H9 (cell line): Measurements from ENCODE around the gene MAPK12. TPM values are rescaled to one million over a fixed set of nuclear protein-coding genes. Genes with fewer than 3 reads are reported as not detected.
A peak's percentile ranks its signal among the peaks of the same experiment; 100 is the strongest.

Experiments
- DNase-seq: peaks from one replicate; pipeline ENCODE4 v3.0.0-alpha.2; 2017
- H2AFZ ChIP-seq: one replicate; pipeline ENCODE4 v1.6.1; 2013; ENCODE audit warnings: mild to moderate bottlenecking, low read length, control low read depth, moderate library complexity
- H2AK5ac ChIP-seq: 2 replicates; pipeline ENCODE4 v1.6.1; 2013; ENCODE audit warnings: low read length, control low read depth, mixed read lengths; ENCODE audit not compliant: insufficient read length
- H2BK120ac ChIP-seq: one replicate; pipeline ENCODE4 v1.6.1; 2013; ENCODE audit warnings: low read depth, mild to moderate bottlenecking, low read length, control low read depth, inconsistent platforms; ENCODE audit not compliant: poor library complexity, severe bottlenecking
- H2BK12ac ChIP-seq: 2 replicates; pipeline ENCODE4 v1.6.1; 2013; ENCODE audit warnings: low read length, control low read depth, mixed read lengths, low read depth; ENCODE audit not compliant: insufficient read length
- H2BK15ac ChIP-seq: 2 replicates; pipeline ENCODE4 v1.6.1; 2013; ENCODE audit warnings: low read depth, low read length, control low read depth
- H2BK20ac ChIP-seq: one replicate; pipeline ENCODE4 v1.6.1; 2013; ENCODE audit warnings: low read depth, mild to moderate bottlenecking, low read length, control low read depth, inconsistent platforms; ENCODE audit not compliant: poor library complexity, severe bottlenecking
- H2BK5ac ChIP-seq: 2 replicates; pipeline ENCODE4 v1.6.1; 2013; ENCODE audit warnings: low read length, control low read depth, mixed read lengths; ENCODE audit not compliant: insufficient read length
- H3K14ac ChIP-seq: 2 replicates; pipeline ENCODE4 v1.6.1; 2013; ENCODE audit warnings: low read length, control low read depth; ENCODE audit not compliant: insufficient read depth
- H3K18ac ChIP-seq: 2 replicates; pipeline ENCODE4 v1.6.1; 2013; ENCODE audit warnings: low read depth, mild to moderate bottlenecking, mixed read lengths, low read length, control low read depth; ENCODE audit not compliant: insufficient read length
- H3K23ac ChIP-seq: 2 replicates; pipeline ENCODE4 v1.6.1; 2013; ENCODE audit warnings: low read length, control low read depth, mixed read lengths, low read depth; ENCODE audit not compliant: insufficient read length
- H3K23me2 ChIP-seq: 2 replicates; pipeline ENCODE4 v1.6.1; 2013; ENCODE audit warnings: low read depth, mild to moderate bottlenecking, mixed read lengths, low read length, control low read depth; ENCODE audit not compliant: insufficient read length, poor library complexity, severe bottlenecking
- H3K27ac ChIP-seq: 2 replicates; pipeline ENCODE4 v1.5.1; 2013; ENCODE audit warnings: low read length, control low read depth, mixed read lengths, low read depth; ENCODE audit not compliant: insufficient read length
- H3K27me3 ChIP-seq: 2 replicates; pipeline ENCODE4 v1.6.1; 2013; ENCODE audit warnings: low read length, control low read depth, inconsistent platforms; ENCODE audit not compliant: insufficient read depth
- H3K4ac ChIP-seq: 2 replicates; pipeline ENCODE4 v1.6.1; 2013; ENCODE audit warnings: low read depth, mild to moderate bottlenecking, control low read depth, inconsistent platforms, low read length, moderate library complexity
- H3K4me1 ChIP-seq: 2 replicates; pipeline ENCODE4 v1.6.1; 2013; ENCODE audit warnings: low read length, control low read depth, inconsistent platforms; ENCODE audit not compliant: insufficient read depth
- H3K4me2 ChIP-seq: 2 replicates; pipeline ENCODE4 v1.6.1; 2013; ENCODE audit warnings: low read length, control low read depth, mixed read lengths; ENCODE audit not compliant: insufficient read length, insufficient read depth
- H3K56ac ChIP-seq: 2 replicates; pipeline ENCODE4 v1.6.1; 2013; ENCODE audit warnings: low read depth, mild to moderate bottlenecking, mixed read lengths, low read length, control low read depth; ENCODE audit not compliant: insufficient read length
- H3K79me1 ChIP-seq: 2 replicates; pipeline ENCODE4 v1.6.1; 2013; ENCODE audit warnings: low read depth, mild to moderate bottlenecking, moderate library complexity, low read length, control low read depth, inconsistent platforms; ENCODE audit not compliant: insufficient read depth, poor library complexity, severe bottlenecking
- H3K79me2 ChIP-seq: 2 replicates; pipeline ENCODE4 v1.6.1; 2013; ENCODE audit warnings: low read length, control low read depth, inconsistent platforms; ENCODE audit not compliant: insufficient read depth
- H3K9ac ChIP-seq: 2 replicates; pipeline ENCODE4 v1.6.1; 2013; ENCODE audit warnings: low read length, control low read depth, mixed read lengths; ENCODE audit not compliant: insufficient read length; ENCODE audit errors: extremely low read depth
- H3K9me3 ChIP-seq: one replicate; pipeline ENCODE4 v1.6.1; 2013; ENCODE audit warnings: low read depth, low read length, inconsistent platforms; ENCODE audit not compliant: control insufficient read depth
- H3T11ph ChIP-seq: one replicate; pipeline ENCODE4 v1.6.1; 2013; ENCODE audit warnings: mild to moderate bottlenecking, low read length, control low read depth, inconsistent platforms
- H4K20me1 ChIP-seq: one replicate; pipeline ENCODE4 v1.6.1; 2013; ENCODE audit not compliant: control insufficient read depth, insufficient read length, insufficient read depth
- H4K5ac ChIP-seq: 2 replicates; pipeline ENCODE4 v1.6.1; 2013; ENCODE audit warnings: low read depth, mild to moderate bottlenecking, mixed read lengths, low read length, control low read depth; ENCODE audit not compliant: insufficient read length
- H4K8ac ChIP-seq: replicated peaks from 2 replicates; pipeline ENCODE4 v1.6.1; 2013; ENCODE audit warnings: low read length, control low read depth, mixed read lengths, low read depth; ENCODE audit not compliant: insufficient read length
- H4K91ac ChIP-seq: 2 replicates; pipeline ENCODE4 v1.6.1; 2013; ENCODE audit warnings: low read depth, mild to moderate bottlenecking, moderate library complexity, mixed read lengths, low read length, control low read depth; ENCODE audit not compliant: insufficient read length
- H3K27ac Mint-ChIP-seq, 3 experiments: 2 replicates in 2 of 3; 3 replicates in 1 of 3; pipeline ENCODE4 v1.8.0; 2020 to 2021; ENCODE audit warnings: mixed read lengths in 3 of 3, mild to moderate bottlenecking in 1 of 3, moderate library complexity in 1 of 3
- H3K27me3 Mint-ChIP-seq: 2 replicates; pipeline ENCODE4 v1.8.0; 2021; ENCODE audit warnings: low read depth, mild to moderate bottlenecking, moderate library complexity, mixed read lengths
- H3K36me3 Mint-ChIP-seq, 3 experiments: 2 replicates in 2 of 3; 3 replicates in 1 of 3; pipeline ENCODE4 v1.8.0; 2020 to 2021; ENCODE audit warnings: low read depth in 3 of 3, mixed read lengths in 3 of 3; ENCODE audit not compliant: insufficient read depth in 1 of 3
- H3K4me1 Mint-ChIP-seq, 2 experiments: 2 replicates each; pipeline ENCODE4 v1.8.0; 2020; ENCODE audit warnings: mixed read lengths in 2 of 2
- H3K4me3 Mint-ChIP-seq, 2 experiments: 2 replicates in 1 of 2; 3 replicates in 1 of 2; pipeline ENCODE4 v1.8.0; 2020 to 2021; ENCODE audit warnings: mild to moderate bottlenecking in 2 of 2, mixed read lengths in 2 of 2, moderate library complexity in 1 of 2
- H3K9me3 Mint-ChIP-seq, 2 experiments: 2 replicates in 1 of 2; 3 replicates in 1 of 2; pipeline ENCODE4 v1.8.0; 2020; ENCODE audit warnings: mild to moderate bottlenecking in 2 of 2, mixed read lengths in 2 of 2, moderate library complexity in 1 of 2
- WGBS: extraction: QIAGEN DNeasy Blood & Tissue Kit; methylation state at CpG from one replicate; pipeline ENCODE4 v1.1.7; 2013; ENCODE audit warnings: missing lambda C conversion rate, low lambda C conversion rate, mixed read lengths; ENCODE audit not compliant: insufficient read length; ENCODE audit errors: extremely low coverage; 5-methylcytosine and 5-hydroxymethylcytosine counted together
- total RNA-seq: library from RNA; stranded (reverse); gene quantifications from 2 replicates; pipeline ENCODE4 v1.2.1, GENCODE V29; 2021
- TF ChIP-seq, protein P1 (sequence below): fragments of 200-600 bp; sonication (generic); conservative IDR thresholded peaks from 3 replicates; pipeline ENCODE4 v1.8.0; 2021; ENCODE audit warnings: antibody characterized with exemption, mild to moderate bottlenecking

MAPK12 gene
- total RNA-seq, 1 experiment from 2014 or later, result 31.3 TPM

DNA sequence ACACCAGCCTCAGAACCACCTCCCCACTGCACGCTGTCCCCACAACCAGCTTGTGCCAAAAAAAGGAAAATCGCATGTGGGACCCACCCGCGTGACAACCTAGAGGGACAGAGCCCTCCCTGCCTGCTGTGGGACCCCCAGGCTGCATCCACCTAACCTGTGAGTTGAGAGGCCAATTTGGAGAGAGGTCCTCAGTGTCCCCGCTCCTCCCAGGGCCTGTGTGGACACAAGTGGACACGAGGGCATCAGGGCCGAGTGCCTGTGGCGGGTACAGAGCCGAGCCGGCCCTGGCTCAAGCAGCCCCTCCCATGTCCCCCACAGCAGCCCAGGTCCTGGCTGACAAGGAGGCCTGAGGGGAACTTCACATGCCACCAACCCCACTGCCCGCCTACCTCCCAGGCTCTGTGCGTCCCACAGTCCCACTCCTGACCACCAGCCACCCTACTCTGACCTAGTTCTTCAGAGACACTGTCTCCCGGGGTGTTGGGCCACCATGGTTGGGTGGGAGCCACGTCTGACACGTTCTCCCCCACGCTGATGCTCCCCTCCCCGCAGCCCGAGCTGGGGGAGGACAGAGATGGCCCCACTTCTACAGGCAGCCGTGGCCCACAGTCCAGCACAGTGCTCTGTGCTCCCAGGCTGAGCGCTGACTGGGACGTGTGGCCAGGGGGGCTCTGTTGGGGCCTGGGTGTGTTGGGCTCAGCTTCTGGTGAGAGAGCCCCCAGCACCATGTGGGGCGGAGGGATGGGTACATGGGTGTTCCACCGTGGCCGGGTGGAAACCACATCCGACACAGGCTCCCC lies 41.5 kb downstream of the MAPK12 start:
- Mint-ChIP-seq H3K4me3 (no peak overlapping the region), H3K9me3 (no peaks in the 10 kb centered on the region), H3K4me1 (peaks cover 5 to 9% of the 10 kb centered on the region in 2 experiments), H3K36me3 (peaks cover 22 to 81% (median 63%) of the 10 kb centered on the region in 3 experiments), H3K27me3 (no peaks in the 10 kb centered on the region), H3K27ac (peak overlapping the region in 1 of 3 experiments; percentile 81; a peak in 2 of 7 replicates)
- no peak overlapping the region for H3K14ac ChIP-seq
- H4K20me1 ChIP-seq, result peaks cover 3% of the 10 kb centered on the region
- H2BK120ac ChIP-seq, result no peak overlapping the region
- no peak overlapping the region for H3T11ph ChIP-seq
- no peak overlapping the region for H3K56ac ChIP-seq
- no peak overlapping the region for H4K91ac ChIP-seq
- H3K9ac ChIP-seq, result no peak overlapping the region
- H3K23ac ChIP-seq, result no peak overlapping the region
- H3K79me1 ChIP-seq, result no peaks in the 10 kb centered on the region
- H2BK15ac ChIP-seq, result no peak overlapping the region
- no peak overlapping the region for H2BK5ac ChIP-seq
- H2BK20ac ChIP-seq, result no peak overlapping the region
- no peak for DNase-seq
- no peak overlapping the region for H3K4ac ChIP-seq
- H3K27ac ChIP-seq, result no peak overlapping the region
- H3K79me2 ChIP-seq, result 0 out of 2 replicates have a peak, but pooled peaks cover under 1% of the 10 kb centered on the region
- no peak overlapping the region for H2BK12ac ChIP-seq
- H3K23me2 ChIP-seq, result no peaks in the 10 kb centered on the region
- H3K27me3 ChIP-seq, result no peaks in the 10 kb centered on the region
- H4K8ac ChIP-seq, result no peak overlapping the region
- no peak overlapping the region for H3K18ac ChIP-seq
- TF ChIP-seq, protein P1, sequence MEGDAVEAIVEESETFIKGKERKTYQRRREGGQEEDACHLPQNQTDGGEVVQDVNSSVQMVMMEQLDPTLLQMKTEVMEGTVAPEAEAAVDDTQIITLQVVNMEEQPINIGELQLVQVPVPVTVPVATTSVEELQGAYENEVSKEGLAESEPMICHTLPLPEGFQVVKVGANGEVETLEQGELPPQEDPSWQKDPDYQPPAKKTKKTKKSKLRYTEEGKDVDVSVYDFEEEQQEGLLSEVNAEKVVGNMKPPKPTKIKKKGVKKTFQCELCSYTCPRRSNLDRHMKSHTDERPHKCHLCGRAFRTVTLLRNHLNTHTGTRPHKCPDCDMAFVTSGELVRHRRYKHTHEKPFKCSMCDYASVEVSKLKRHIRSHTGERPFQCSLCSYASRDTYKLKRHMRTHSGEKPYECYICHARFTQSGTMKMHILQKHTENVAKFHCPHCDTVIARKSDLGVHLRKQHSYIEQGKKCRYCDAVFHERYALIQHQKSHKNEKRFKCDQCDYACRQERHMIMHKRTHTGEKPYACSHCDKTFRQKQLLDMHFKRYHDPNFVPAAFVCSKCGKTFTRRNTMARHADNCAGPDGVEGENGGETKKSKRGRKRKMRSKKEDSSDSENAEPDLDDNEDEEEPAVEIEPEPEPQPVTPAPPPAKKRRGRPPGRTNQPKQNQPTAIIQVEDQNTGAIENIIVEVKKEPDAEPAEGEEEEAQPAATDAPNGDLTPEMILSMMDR, result no peak
- no peak overlapping the region for H4K5ac ChIP-seq
- H2AK5ac ChIP-seq, result no peak overlapping the region
- H3K4me1 ChIP-seq, result no peaks in the 10 kb centered on the region
- WGBS, result no CpG with 5 or more reads among the region's 25 CpGs
- H3K9me3 ChIP-seq, result no peaks in the 10 kb centered on the region
- H2AFZ ChIP-seq, result no peak overlapping the region
- no peak overlapping the region for H3K4me2 ChIP-seq
